Pancreas (tissue), 10 donors: Measurements from ENCODE around the gene TMEM238L. TPM values are rescaled to one million over a fixed set of nuclear protein-coding genes. Genes with fewer than 3 reads are reported as not detected.

Experiments used
- ATAC-seq, 4 donors: fragments of 200-7000 bp; cut with Tn5 transposase; one replicate each; pipeline versions ENCODE4 v1.8.0 to v1.9.1; 2020; ENCODE audit warnings: mild to moderate bottlenecking in 4 of 4, moderate library complexity in 4 of 4
- DNase-seq, 6 donors: peaks; one replicate each; pipeline ENCODE4 v3.0.0-alpha.2; 2020
- FAIRE-seq: peaks from 2 replicates; lab custom pipeline; 2012; peaks lifted over from hg19 to GRCh38; lab: Jason Lieb, UNC
- H3K27ac ChIP-seq, 4 donors: fragments of 200-600 bp; sonication (generic); 1 replicate in 3 of 4; 2 replicates in 1 of 4; pipeline versions ENCODE4 v1.5.0 to v1.8.0; 2020
- H3K27me3 ChIP-seq, 4 donors: fragments of 200-600 bp; one replicate each; pipeline ENCODE4 v1.8.0; 2021
- H3K36me3 ChIP-seq, 3 donors: fragments of 200-600 bp; sonication (generic) in 1 of 3; one replicate each; pipeline versions ENCODE4 v1.5.0 to v1.8.0; 2020 to 2021
- H3K4me1 ChIP-seq, 3 donors: fragments of 200-600 bp; one replicate each; pipeline ENCODE4 v1.8.0; 2021
- H3K4me3 ChIP-seq, 4 donors: fragments of 200-600 bp; sonication (generic) in 2 of 4; one replicate each; pipeline versions ENCODE4 v1.5.0 to v1.8.0; 2020 to 2021
- H3K9me3 ChIP-seq, 4 donors: fragments of 200-600 bp; one replicate each; pipeline ENCODE4 v1.8.0; 2021
- CTCF ChIP-seq, 4 donors: fragments of 200-600 bp; sonication (generic) in 3 of 4; IDR thresholded peaks; one replicate each; pipeline versions ENCODE4 v1.5.0 to v1.8.0; 2021; ENCODE audit warnings: antibody characterized with exemption in 4 of 4
- WGBS, 2 donors: extraction: QIAGEN DNeasy Blood & Tissue Kit; methylation state at CpG; one replicate each; pipeline ENCODE4 v1.1.7; 2013; 5-methylcytosine and 5-hydroxymethylcytosine counted together
- intact Hi-C, 3 donors: fragments of 100-400 bp; cut with DNase I; formaldehyde crosslinking; loops; one replicate each; pipeline versions ENCODE4 v1.11.1 to v1.14.2; 2022
- polyA plus RNA-seq, 2 donors: library from polyadenylated mRNA; stranded (reverse); fragments of 200-250 nt; gene quantifications; one replicate each; pipeline ENCODE4 v1.2.3, GENCODE V29; 2013
- total RNA-seq, 6 donors: library from RNA; stranded (reverse); fragmentation: NEBNext Ultra II Directional in 4 of 6; extraction: Animal tissue kit (Norgen Biotek cat#: 25700) in 4 of 6; gene quantifications; one replicate each; pipeline versions ENCODE4 v1.2.1 to v1.2.4, GENCODE V29; 2021 to 2023
- donor health status: healthy with polysubstance abuse.
- donor health status: DM: no; HTN: no; CAD: no; lungs with moderate emphysema.
- donor health status: DM: no; HTN: no; CAD: no.
- donor health status: control.
- donor health status: control.
- donor health status: Bipolar disorder and iron deficiency.
- donor health status: DM: yes; HTN: yes; CAD: no.
- donor health status: DM: no; HTN: no; CAD: no.
- donor health status: DM: no; HTN: no; CAD: no.
- donor health status: DM: yes; HTN: yes; CAD: no.

Gene TMEM238L
- total and polyA plus RNA-seq, 8 donors, result 0.13 TPM; not detected in 7

- 43 to 45% methylated on average over 11 of the region's 11 CpGs for WGBS, 2 donors
- no peaks in the 10 kb centered on the region for H3K9me3 ChIP-seq
- DNase-seq (no peak), FAIRE-seq (no peak), ATAC-seq (peak; percentile 53 to 72 (median 60))
- no peak for TF ChIP-seq CTCF (IDR thresholded peaks at IDR 0.05)
- peaks cover 7 to 18% (median 14%) of the 10 kb centered on the region in 3 donors for H3K4me1 ChIP-seq
- no peaks in the 10 kb centered on the region for H3K27me3 ChIP-seq
- intact Hi-C loops, result no loop called here
- H3K27ac ChIP-seq, result peak overlapping the region; percentile 17 to 63 (median 52)
- no peaks in the 10 kb centered on the region for H3K36me3 ChIP-seq
- H3K4me3 ChIP-seq, result no peak overlapping the region
Observed at GRCh38 chr17:10797476-10798328, 6.2 kb downstream of the TMEM238L start.

- Histone ChIP-seq H3K9me3 (no peaks in the 10 kb centered on the region), H3K27me3 (no peaks in the 10 kb centered on the region), H3K27ac (no peak overlapping the region), H3K36me3 (no peaks in the 10 kb centered on the region), H3K4me3 (no peak overlapping the region), H3K4me1 (peaks cover 11 to 27% (median 16%) of the 10 kb centered on the region in 3 donors)
- 63% methylated on average over 4 of the region's 4 CpGs for WGBS, 2 donors
- ATAC-seq (no peak), FAIRE-seq (no peak), DNase-seq (no peak)
- intact Hi-C loops, result no loop called here
- TF ChIP-seq CTCF (IDR thresholded peaks at IDR 0.05), result no peak
Observed at GRCh38 chr17:10793816-10794215, 10.1 kb downstream of the TMEM238L start.

GRCh38 chr17:10793256-10793655 is 10.6 kb downstream of the TMEM238L start:
- no peaks in the 10 kb centered on the region for H3K27me3 ChIP-seq
- 95 to 96% methylated on average over 7 of the region's 7 CpGs for WGBS, 2 donors
- no peaks in the 10 kb centered on the region for H3K36me3 ChIP-seq
- no peak overlapping the region for H3K27ac ChIP-seq
- DNase-seq (no peak), ATAC-seq (no peak), FAIRE-seq (no peak)
- TF ChIP-seq CTCF (IDR thresholded peaks at IDR 0.05), result no peak
- H3K4me1 ChIP-seq, result peaks cover 8 to 25% (median 16%) of the 10 kb centered on the region in 3 donors
- intact Hi-C loops, result no loop called here
- H3K4me3 ChIP-seq, result no peak overlapping the region
- no peaks in the 10 kb centered on the region for H3K9me3 ChIP-seq

- intact Hi-C loops, result no loop called here
- Histone ChIP-seq H3K4me3 (no peak overlapping the region), H3K9me3 (no peaks in the 10 kb centered on the region), H3K4me1 (peaks cover 0 to 16% (median 9%) of the 10 kb centered on the region in 3 donors), H3K27me3 (no peaks in the 10 kb centered on the region), H3K27ac (no peak overlapping the region), H3K36me3 (no peaks in the 10 kb centered on the region)
- DNase-seq, result no peak
- peak in 1 of 4 donors; percentile 19 for ATAC-seq
- TF ChIP-seq CTCF (IDR thresholded peaks at IDR 0.05), result no peak
- WGBS, 2 donors, result 86 to 95% methylated on average over 8 of the region's 8 CpGs
- no peak for FAIRE-seq
Observed at GRCh38 chr17:10792151-10792550, 11.7 kb downstream of the TMEM238L start.
